HuH-7 (cell line): ENCODE measurements around the gene RFX8.

Experiments used
- DNase-seq: peaks from one replicate; pipeline ENCODE4 v3.0.0; 2011; ENCODE audit warnings: low spot score

RFX8 gene

GRCh38 chr2:101348883-101349282 lies 126.0 kb downstream of the RFX8 start:
- peak; percentile 73 for DNase-seq
